Neutrophil (primary cell): Measurements from ENCODE around the gene BCL7B.
A peak's percentile ranks its signal among the peaks of the same experiment; 100 is the strongest.
"Not testable (repeated sequence)": the region's sequence is repeated elsewhere in the genome, so short reads cannot be mapped to it uniquely, and the experiment has no call there.

Experiments
- H3K27ac ChIP-seq: fragments of 200-600 bp; sonication (generic); 2 replicates; pipeline ENCODE4 v1.5.1; 2016; ENCODE audit warnings: mild to moderate bottlenecking, moderate library complexity
- H3K27me3 ChIP-seq: fragments of 200-600 bp; sonication (generic); 2 replicates; pipeline ENCODE4 v1.6.0; 2016; ENCODE audit warnings: mild to moderate bottlenecking
- H3K36me3 ChIP-seq: fragments of 200-600 bp; sonication (generic); 2 replicates; pipeline ENCODE4 v1.5.1; 2017
- H3K4me1 ChIP-seq, 2 experiments: fragments of 200-600 bp in 1 of 2; sonication (generic) in 1 of 2; 1 replicate in 1 of 2; 2 replicates in 1 of 2; pipeline versions ENCODE4 v1.5.1 to v1.6.1; 2013 to 2016; ENCODE audit warnings: low read depth in 1 of 2, low read length in 1 of 2, mild to moderate bottlenecking in 1 of 2, moderate library complexity in 1 of 2; ENCODE audit not compliant: control insufficient read depth in 1 of 2, insufficient read depth in 1 of 2
- H3K4me3 ChIP-seq, 2 experiments: fragments of 200-600 bp in 1 of 2; sonication (generic) in 1 of 2; 1 replicate in 1 of 2; 2 replicates in 1 of 2; pipeline ENCODE4 v1.5.1; 2013 to 2016; ENCODE audit warnings: low read depth in 1 of 2, low read length in 1 of 2, mild to moderate bottlenecking in 1 of 2, moderate library complexity in 1 of 2
- H3K9me3 ChIP-seq: fragments of 200-600 bp; sonication (generic); 2 replicates; pipeline ENCODE4 v1.5.1; 2016
- CTCF ChIP-seq: fragments of 200-600 bp; sonication (generic); IDR thresholded peaks from 2 replicates; pipeline ENCODE4 v1.5.1; 2016; ENCODE audit warnings: antibody characterized with exemption

BCL7B gene

GRCh38 chr7:73533742-73534141, 23.7 kb downstream of the BCL7B start:
- Histone ChIP-seq H3K4me1 (no peaks in the 10 kb centered on the region), H3K27me3 (no peaks in the 10 kb centered on the region), H3K27ac (no peak overlapping the region), H3K4me3 (no peak overlapping the region), H3K9me3 (no peaks in the 10 kb centered on the region), H3K36me3 (peaks cover 52% of the 10 kb centered on the region)
- TF ChIP-seq CTCF: no peak

GRCh38 chr7:73532224-73532623, 25.3 kb downstream of the BCL7B start:
- Histone ChIP-seq H3K4me3 (no peak overlapping the region), H3K4me1 (no peaks in the 10 kb centered on the region), H3K9me3 (no peaks in the 10 kb centered on the region), H3K27me3 (no peaks in the 10 kb centered on the region), H3K27ac (no peak overlapping the region), H3K36me3 (peaks cover 38% of the 10 kb centered on the region)
- no peak for TF ChIP-seq CTCF

GRCh38 chr7:73530800-73531199, 26.7 kb downstream of the BCL7B start:
- TF ChIP-seq CTCF: no peak
- peaks cover under 1 to 2% of the 10 kb centered on the region in 2 experiments for H3K4me1 ChIP-seq

GRCh38 chr7:73526896-73527821, 30.3 kb downstream of the BCL7B start:
- H3K4me1 ChIP-seq: peaks cover 11 to 15% of the 10 kb centered on the region in 2 experiments
- no peak overlapping the region for H3K27ac ChIP-seq
- no peaks in the 10 kb centered on the region for H3K36me3 ChIP-seq
- H3K4me3 ChIP-seq: no peak overlapping the region
- no peak for TF ChIP-seq CTCF
- H3K9me3 ChIP-seq: no peaks in the 10 kb centered on the region
- no peaks in the 10 kb centered on the region for H3K27me3 ChIP-seq

More at GRCh38 chr7:73530800-73531199, 26.7 kb downstream of the BCL7B start:
- H3K27ac ChIP-seq: no peak overlapping the region
- H3K36me3 ChIP-seq: peaks cover 23% of the 10 kb centered on the region
- H3K27me3 ChIP-seq: no peaks in the 10 kb centered on the region
- H3K9me3 ChIP-seq: no peaks in the 10 kb centered on the region
- no peak overlapping the region for H3K4me3 ChIP-seq

- H3K4me3 ChIP-seq, H3K27ac ChIP-seq, H3K9me3 ChIP-seq, H3K36me3 ChIP-seq, H3K27me3 ChIP-seq: not testable (repeated sequence)
- peaks cover 17 to 19% of the 10 kb centered on the region in 2 experiments for H3K4me1 ChIP-seq
Measured at GRCh38 chr7:73526158-73526494, 31.4 kb downstream of the BCL7B start.

GRCh38 chr7:73522105-73522872, 35.2 kb downstream of the BCL7B start, which contains the start of gene BAZ1B:
Gene BAZ1B, minus strand, starts transcription at chr7:73522293. Its CDS starts 360 bp downstream, at chr7:73521933.
- peak within 1 kb of the TSS; percentile 87 to 89 for H3K4me3 ChIP-seq
- peak; percentile 54 for TF ChIP-seq CTCF
- no peaks in the 10 kb centered on the region for H3K36me3 ChIP-seq
- H3K4me1 ChIP-seq: peaks cover 36 to 38% of the 10 kb centered on the region in 2 experiments
- peak within 1 kb of the TSS; percentile 85 for H3K27ac ChIP-seq
- H3K9me3 ChIP-seq: no peaks in the 10 kb centered on the region
- no peaks in the 10 kb centered on the region for H3K27me3 ChIP-seq
